Activated B cell treated with CpG ODN at 0.5 μM for 24 hours (primary cell): Measurements from ENCODE around the gene DBI. TPM values are rescaled to one million over a fixed set of nuclear protein-coding genes. Genes with fewer than 3 reads are reported as not detected.
A peak's percentile ranks its signal among the peaks of the same experiment; 100 is the strongest.

ENCODE experiments used
- ATAC-seq: fragments of 200-7000 bp; cut with Tn5 transposase; one replicate; pipeline ENCODE4 v1.10.0; 2021; ENCODE audit warnings: low read depth, mild to moderate bottlenecking, moderate library complexity
- CTCF ChIA-PET: fragments of 350-600 bp; sonication (Branson Sonifier 250); formaldehyde crosslinking; loops from one replicate; lab custom pipeline; 2021; ENCODE audit warnings: antibody characterized with exemption; lab: Charles Lee
- POLR2A ChIA-PET: fragments of 350-600 bp; sonication (Branson Sonifier 250); formaldehyde crosslinking; loops from one replicate; lab custom pipeline; 2021; ENCODE audit warnings: antibody characterized with exemption; lab: Charles Lee
- DNase-seq: peaks from one replicate; pipeline ENCODE4 v3.0.0; 2022
- H3K27ac Mint-ChIP-seq: one replicate; pipeline ENCODE4 v1.8.0; 2020; ENCODE audit warnings: mixed read lengths
- H3K27me3 Mint-ChIP-seq: one replicate; pipeline ENCODE4 v1.8.0; 2021; ENCODE audit warnings: mixed read lengths
- H3K36me3 Mint-ChIP-seq: one replicate; pipeline ENCODE4 v1.8.0; 2021; ENCODE audit warnings: low read depth, mixed read lengths
- H3K4me1 Mint-ChIP-seq: one replicate; pipeline ENCODE4 v1.8.0; 2021; ENCODE audit warnings: mixed read lengths
- H3K4me3 Mint-ChIP-seq: one replicate; pipeline ENCODE4 v1.8.0; 2020; ENCODE audit warnings: mild to moderate bottlenecking, mixed read lengths
- H3K9me3 Mint-ChIP-seq: one replicate; pipeline ENCODE4 v1.8.0; 2020; ENCODE audit warnings: mixed read lengths
- CTCF ChIP-seq: fragments of 200-600 bp; IDR thresholded peaks from one replicate; pipeline ENCODE4 v1.8.0; 2022; ENCODE audit warnings: antibody characterized with exemption, mild to moderate bottlenecking
- intact Hi-C: fragments of 100-400 bp; cut with micrococcal nuclease; formaldehyde crosslinking; loops from one replicate; pipeline ENCODE4 v1.15.1; 2024
- total RNA-seq: library from RNA; stranded (reverse); gene quantifications from 2 replicates; pipeline ENCODE4 v1.2.3, GENCODE V29; 2022

DBI gene
- total RNA-seq, 1 donor from 2014 or later = 112 TPM

GRCh38 chr2:119384971-119385370 is 18.2 kb downstream of the DBI start:
- DNase-seq = no peak
- POLR2A ChIA-PET = no interaction called here
- Mint-ChIP-seq H3K27ac (no peak overlapping the region), H3K4me3 (no peak overlapping the region), H3K9me3 (no peaks in the 10 kb centered on the region), H3K36me3 (no peaks in the 10 kb centered on the region), H3K27me3 (peaks cover 5% of the 10 kb centered on the region), H3K4me1 (peaks cover 7% of the 10 kb centered on the region)
- intact Hi-C loops = no loop called here
- CTCF ChIA-PET = no interaction called here
- no peak for TF ChIP-seq CTCF
- no peak for ATAC-seq

GRCh38 chr2:119385466-119385865 is 18.7 kb downstream of the DBI start:
- no peak overlapping the region for H3K27ac Mint-ChIP-seq
- ATAC-seq = no peak
- POLR2A ChIA-PET = no interaction called here
- H3K4me3 Mint-ChIP-seq = no peak overlapping the region
- DNase-seq = no peak
- no peaks in the 10 kb centered on the region for H3K9me3 Mint-ChIP-seq
- no peaks in the 10 kb centered on the region for H3K36me3 Mint-ChIP-seq
- intact Hi-C loops = no loop called here
- H3K27me3 Mint-ChIP-seq = peaks cover 5% of the 10 kb centered on the region
- TF ChIP-seq CTCF = no peak
- CTCF ChIA-PET = no interaction called here
- H3K4me1 Mint-ChIP-seq = peaks cover 7% of the 10 kb centered on the region

GRCh38 chr2:119387381-119388129 is 20.8 kb downstream of the DBI start:
- no peak overlapping the region for H3K4me3 Mint-ChIP-seq
- ChIA-PET CTCF (no interaction called here), POLR2A (interaction anchor here (1.1 kb wide), 1 partner anchor 20 kb away, joined by 9 read pairs; the partner anchor contains the start of genes C2orf76 and DBI)
- H3K27ac Mint-ChIP-seq = no peak overlapping the region
- ATAC-seq (peak; percentile 37), DNase-seq (no peak)
- no peaks in the 10 kb centered on the region for H3K36me3 Mint-ChIP-seq
- TF ChIP-seq CTCF = no peak
- H3K9me3 Mint-ChIP-seq = no peaks in the 10 kb centered on the region
- peaks cover 5% of the 10 kb centered on the region for H3K27me3 Mint-ChIP-seq
- intact Hi-C loops = no loop called here
- H3K4me1 Mint-ChIP-seq = peaks cover 7% of the 10 kb centered on the region

- Mint-ChIP-seq H3K9me3 (no peaks in the 10 kb centered on the region), H3K27me3 (peaks cover 5% of the 10 kb centered on the region), H3K4me1 (peaks cover 7% of the 10 kb centered on the region), H3K36me3 (no peaks in the 10 kb centered on the region), H3K27ac (no peak overlapping the region), H3K4me3 (no peak overlapping the region)
- POLR2A ChIA-PET = no interaction called here
- ATAC-seq (no peak), DNase-seq (no peak)
- intact Hi-C loops = no loop called here
- TF ChIP-seq CTCF = no peak
- CTCF ChIA-PET = no interaction called here
Observed at GRCh38 chr2:119389615-119390306, 23.0 kb downstream of the DBI start.

GRCh38 chr2:119393971-119394748 is 27.4 kb downstream of the DBI start:
- no peak overlapping the region for H3K4me3 Mint-ChIP-seq
- no peak overlapping the region for H3K27ac Mint-ChIP-seq
- H3K9me3 Mint-ChIP-seq = no peaks in the 10 kb centered on the region
- ChIA-PET POLR2A (no interaction called here), CTCF (no interaction called here)
- intact Hi-C loops = no loop called here
- DNase-seq (no peak), ATAC-seq (no peak)
- no peak for TF ChIP-seq CTCF
- no peaks in the 10 kb centered on the region for H3K4me1 Mint-ChIP-seq
- no peaks in the 10 kb centered on the region for H3K36me3 Mint-ChIP-seq
- H3K27me3 Mint-ChIP-seq = peaks cover 3% of the 10 kb centered on the region
